GM23338 (cell line): ENCODE measurements around the gene POP7. TPM values are rescaled to one million over a fixed set of nuclear protein-coding genes. Genes with fewer than 3 reads are reported as not detected.

ENCODE experiments used
- ATAC-seq: fragments of 200-7000 bp; cut with Tn5 transposase; 3 replicates; pipeline ENCODE4 v1.9.1; 2020
- DNase-seq: peaks from one replicate; pipeline ENCODE4 v3.0.0-alpha.2; 2015; ENCODE audit warnings: low spot score
- H2AFZ ChIP-seq: fragments of 200-600 bp; sonication (generic); 2 replicates; pipeline ENCODE4 v1.8.0; 2016; ENCODE audit warnings: antibody characterized with exemption, mild to moderate bottlenecking, moderate library complexity
- H3F3A ChIP-seq: fragments of 200-600 bp; sonication (generic); replicated peaks from 2 replicates; pipeline ENCODE4 v1.8.0; 2017; ENCODE audit warnings: antibody characterized with exemption, mixed run types, low read depth
- H3K27ac ChIP-seq: fragments of 200-600 bp; sonication (generic); 2 replicates; pipeline ENCODE4 v1.6.1; 2016; ENCODE audit warnings: low read depth
- H3K27me3 ChIP-seq: fragments of 200-600 bp; sonication (generic); 2 replicates; pipeline ENCODE4 v1.8.0; 2016; ENCODE audit warnings: mild to moderate bottlenecking, mixed run types, moderate library complexity; ENCODE audit not compliant: insufficient read depth
- H3K36me3 ChIP-seq: fragments of 200-600 bp; sonication (generic); 2 replicates; pipeline ENCODE4 v1.8.0; 2016; ENCODE audit warnings: mild to moderate bottlenecking; ENCODE audit not compliant: insufficient read depth
- H3K4me1 ChIP-seq: fragments of 200-600 bp; sonication (generic); 2 replicates; pipeline ENCODE4 v1.8.0; 2016; ENCODE audit warnings: mild to moderate bottlenecking, moderate library complexity; ENCODE audit not compliant: insufficient read depth
- H3K4me2 ChIP-seq: fragments of 200-600 bp; sonication (generic); 2 replicates; pipeline ENCODE4 v1.7.1; 2017; ENCODE audit warnings: mixed run types
- H3K4me3 ChIP-seq: fragments of 200-600 bp; sonication (generic); 2 replicates; pipeline ENCODE4 v1.6.1; 2016; ENCODE audit warnings: mixed run types
- H3K79me2 ChIP-seq: fragments of 200-600 bp; sonication (generic); replicated peaks from 2 replicates; pipeline ENCODE4 v1.8.0; 2017; ENCODE audit warnings: mild to moderate bottlenecking; ENCODE audit not compliant: insufficient read depth
- H3K9me2 ChIP-seq: fragments of 200-600 bp; sonication (generic); 2 replicates; pipeline ENCODE4 v1.8.0; 2017; ENCODE audit not compliant: insufficient read depth
- H4K20me1 ChIP-seq: fragments of 200-600 bp; sonication (generic); replicated peaks from 2 replicates; pipeline ENCODE4 v1.8.0; 2017; ENCODE audit warnings: mild to moderate bottlenecking; ENCODE audit not compliant: insufficient read depth
- H3K27ac Mint-ChIP-seq: 2 replicates; pipeline ENCODE4 v1.8.0; 2020; ENCODE audit warnings: inconsistent platforms, mild to moderate bottlenecking, moderate library complexity, mixed read lengths
- H3K27me3 Mint-ChIP-seq: 3 replicates; pipeline ENCODE4 v1.8.0; 2022; ENCODE audit warnings: low read depth, mild to moderate bottlenecking, moderate library complexity, mixed read lengths, inconsistent platforms; ENCODE audit not compliant: insufficient read depth, poor library complexity
- H3K36me3 Mint-ChIP-seq: 3 replicates; pipeline ENCODE4 v1.8.0; 2021; ENCODE audit warnings: low read depth, mild to moderate bottlenecking, inconsistent platforms, moderate library complexity, mixed read lengths
- H3K4me1 Mint-ChIP-seq: 3 replicates; pipeline ENCODE4 v1.8.0; 2020; ENCODE audit warnings: mild to moderate bottlenecking, inconsistent platforms, mixed read lengths
- H3K4me3 Mint-ChIP-seq: 3 replicates; pipeline ENCODE4 v1.8.0; 2021; ENCODE audit warnings: moderate library complexity, mild to moderate bottlenecking, inconsistent platforms, mixed read lengths
- H3K9me3 Mint-ChIP-seq: 3 replicates; pipeline ENCODE4 v1.8.0; 2020; ENCODE audit warnings: moderate library complexity, mild to moderate bottlenecking, inconsistent platforms, mixed read lengths
- CREB1 ChIP-seq: fragments of 250-450 bp; sonication (Bioruptor Pico); IDR thresholded peaks from 2 replicates; pipeline ENCODE4 v1.5.0; 2020; ENCODE audit warnings: low read depth, mild to moderate bottlenecking, moderate library complexity
- EZH2 ChIP-seq: fragments of 200-600 bp; sonication (generic); IDR thresholded peaks from one replicate; pipeline ENCODE4 v1.8.0; 2017; ENCODE audit warnings: antibody characterized with exemption, mild to moderate bottlenecking, low read depth; ENCODE audit not compliant: unreplicated experiment
- EZH2phosphoT487 ChIP-seq: fragments of 200-600 bp; sonication (generic); IDR thresholded peaks from one replicate; pipeline ENCODE4 v1.8.1; 2018; ENCODE audit warnings: antibody characterized with exemption; ENCODE audit not compliant: unreplicated experiment
- JUNB ChIP-seq: IDR thresholded peaks from one replicate; pipeline ENCODE4 v1.6.1; 2016; ENCODE audit warnings: antibody characterized with exemption; ENCODE audit not compliant: unreplicated experiment
- NANOG ChIP-seq: IDR thresholded peaks from 2 replicates; pipeline ENCODE4 v1.6.1; 2016; ENCODE audit warnings: antibody characterized with exemption, borderline replicate concordance
- POLR2AphosphoS5 ChIP-seq: IDR thresholded peaks from 2 replicates; pipeline ENCODE4 v1.6.1; 2016; ENCODE audit warnings: antibody characterized with exemption, low read depth
- ZNF114 ChIP-seq: fragments of 250-450 bp; sonication (Bioruptor Pico); IDR thresholded peaks from 2 replicates; pipeline ENCODE4 v1.5.0; 2020; ENCODE audit warnings: mild to moderate bottlenecking, moderate library complexity
- ZNF331 ChIP-seq: fragments of 250-450 bp; sonication (Bioruptor Pico); IDR thresholded peaks from 2 replicates; pipeline ENCODE4 v1.5.0; 2020; ENCODE audit warnings: low read depth, mild to moderate bottlenecking, moderate library complexity
- polyA plus RNA-seq: library from polyadenylated mRNA; unstranded; fragments of >200 nt; fragmentation: Nextera tagmentation; extraction: Ambion mirVana; gene quantifications from 2 replicates; pipeline ENCODE4 v1.2.1, GENCODE V29; 2016
- total RNA-seq: library from RNA; depleted of rRNA; stranded (reverse); fragments of >200 nt; shearing (Covaris generic); gene quantifications from 2 replicates; pipeline ENCODE4 v1.2.3, GENCODE V29; 2014
- TF ChIP-seq, protein P1 (sequence below): fragments of 250-450 bp; sonication (Bioruptor Pico); IDR thresholded peaks from 2 replicates; pipeline ENCODE4 v1.5.0; 2020; ENCODE audit warnings: mild to moderate bottlenecking, moderate library complexity
- TF ChIP-seq, protein P2 (sequence below): IDR thresholded peaks from one replicate; pipeline ENCODE4 v1.6.1; 2018; ENCODE audit warnings: antibody characterized with exemption; ENCODE audit not compliant: unreplicated experiment
- TF ChIP-seq, protein P3 (sequence below), 2 experiments: fragments of 200-600 bp in 1 of 2; sonication (generic) in 1 of 2; conservative IDR thresholded peaks; 2 replicates each; pipeline versions ENCODE4 v1.5.1 to v1.6.1; 2016 to 2017; ENCODE audit warnings: antibody characterized with exemption in 2 of 2, low read depth in 2 of 2, mild to moderate bottlenecking in 2 of 2, moderate library complexity in 1 of 2
- TF ChIP-seq, protein P4 (sequence below): IDR thresholded peaks from 2 replicates; pipeline ENCODE4 v1.6.1; 2016; ENCODE audit warnings: antibody characterized with exemption

Gene POP7
- total and polyA plus RNA-seq, 2 experiments from 2014 or later = 110 to 216 TPM

DNA sequence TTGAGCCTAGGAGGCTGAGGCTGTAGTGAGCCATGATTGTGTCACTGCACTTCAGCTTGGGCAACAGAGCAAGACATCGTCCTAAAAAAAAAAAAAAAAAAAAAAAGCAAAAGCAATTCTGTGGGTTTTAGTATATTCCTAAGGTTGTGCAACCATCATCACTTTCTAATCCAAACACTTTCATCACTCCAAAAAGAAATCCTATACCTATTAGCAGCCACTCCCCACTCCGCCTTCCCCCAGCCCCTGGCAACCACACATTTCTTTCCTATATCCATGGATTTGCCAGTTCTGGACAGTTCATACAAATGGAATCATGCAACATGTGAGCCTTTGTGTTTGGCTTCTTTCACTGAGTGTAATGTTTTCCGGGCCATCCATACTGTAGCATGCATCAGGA, 47.8 kb downstream of the POP7 start:
- no peak overlapping the region for H3K4me3 ChIP-seq
- ATAC-seq = no peak
- H4K20me1 ChIP-seq = no peaks in the 10 kb centered on the region
- H3K36me3 ChIP-seq = no peaks in the 10 kb centered on the region
- H3K9me3 Mint-ChIP-seq = no peaks in the 10 kb centered on the region
- no peak for DNase-seq
- no peak overlapping the region for H3K27ac Mint-ChIP-seq
- H3K79me2 ChIP-seq = no peaks in the 10 kb centered on the region
- H3K27me3 Mint-ChIP-seq = peaks cover 20% of the 10 kb centered on the region
- no peaks in the 10 kb centered on the region for H3F3A ChIP-seq
- H3K4me2 ChIP-seq = no peak overlapping the region
- no peak for TF ChIP-seq NANOG
- no peak for TF ChIP-seq JUNB
- TF ChIP-seq, protein P1, sequence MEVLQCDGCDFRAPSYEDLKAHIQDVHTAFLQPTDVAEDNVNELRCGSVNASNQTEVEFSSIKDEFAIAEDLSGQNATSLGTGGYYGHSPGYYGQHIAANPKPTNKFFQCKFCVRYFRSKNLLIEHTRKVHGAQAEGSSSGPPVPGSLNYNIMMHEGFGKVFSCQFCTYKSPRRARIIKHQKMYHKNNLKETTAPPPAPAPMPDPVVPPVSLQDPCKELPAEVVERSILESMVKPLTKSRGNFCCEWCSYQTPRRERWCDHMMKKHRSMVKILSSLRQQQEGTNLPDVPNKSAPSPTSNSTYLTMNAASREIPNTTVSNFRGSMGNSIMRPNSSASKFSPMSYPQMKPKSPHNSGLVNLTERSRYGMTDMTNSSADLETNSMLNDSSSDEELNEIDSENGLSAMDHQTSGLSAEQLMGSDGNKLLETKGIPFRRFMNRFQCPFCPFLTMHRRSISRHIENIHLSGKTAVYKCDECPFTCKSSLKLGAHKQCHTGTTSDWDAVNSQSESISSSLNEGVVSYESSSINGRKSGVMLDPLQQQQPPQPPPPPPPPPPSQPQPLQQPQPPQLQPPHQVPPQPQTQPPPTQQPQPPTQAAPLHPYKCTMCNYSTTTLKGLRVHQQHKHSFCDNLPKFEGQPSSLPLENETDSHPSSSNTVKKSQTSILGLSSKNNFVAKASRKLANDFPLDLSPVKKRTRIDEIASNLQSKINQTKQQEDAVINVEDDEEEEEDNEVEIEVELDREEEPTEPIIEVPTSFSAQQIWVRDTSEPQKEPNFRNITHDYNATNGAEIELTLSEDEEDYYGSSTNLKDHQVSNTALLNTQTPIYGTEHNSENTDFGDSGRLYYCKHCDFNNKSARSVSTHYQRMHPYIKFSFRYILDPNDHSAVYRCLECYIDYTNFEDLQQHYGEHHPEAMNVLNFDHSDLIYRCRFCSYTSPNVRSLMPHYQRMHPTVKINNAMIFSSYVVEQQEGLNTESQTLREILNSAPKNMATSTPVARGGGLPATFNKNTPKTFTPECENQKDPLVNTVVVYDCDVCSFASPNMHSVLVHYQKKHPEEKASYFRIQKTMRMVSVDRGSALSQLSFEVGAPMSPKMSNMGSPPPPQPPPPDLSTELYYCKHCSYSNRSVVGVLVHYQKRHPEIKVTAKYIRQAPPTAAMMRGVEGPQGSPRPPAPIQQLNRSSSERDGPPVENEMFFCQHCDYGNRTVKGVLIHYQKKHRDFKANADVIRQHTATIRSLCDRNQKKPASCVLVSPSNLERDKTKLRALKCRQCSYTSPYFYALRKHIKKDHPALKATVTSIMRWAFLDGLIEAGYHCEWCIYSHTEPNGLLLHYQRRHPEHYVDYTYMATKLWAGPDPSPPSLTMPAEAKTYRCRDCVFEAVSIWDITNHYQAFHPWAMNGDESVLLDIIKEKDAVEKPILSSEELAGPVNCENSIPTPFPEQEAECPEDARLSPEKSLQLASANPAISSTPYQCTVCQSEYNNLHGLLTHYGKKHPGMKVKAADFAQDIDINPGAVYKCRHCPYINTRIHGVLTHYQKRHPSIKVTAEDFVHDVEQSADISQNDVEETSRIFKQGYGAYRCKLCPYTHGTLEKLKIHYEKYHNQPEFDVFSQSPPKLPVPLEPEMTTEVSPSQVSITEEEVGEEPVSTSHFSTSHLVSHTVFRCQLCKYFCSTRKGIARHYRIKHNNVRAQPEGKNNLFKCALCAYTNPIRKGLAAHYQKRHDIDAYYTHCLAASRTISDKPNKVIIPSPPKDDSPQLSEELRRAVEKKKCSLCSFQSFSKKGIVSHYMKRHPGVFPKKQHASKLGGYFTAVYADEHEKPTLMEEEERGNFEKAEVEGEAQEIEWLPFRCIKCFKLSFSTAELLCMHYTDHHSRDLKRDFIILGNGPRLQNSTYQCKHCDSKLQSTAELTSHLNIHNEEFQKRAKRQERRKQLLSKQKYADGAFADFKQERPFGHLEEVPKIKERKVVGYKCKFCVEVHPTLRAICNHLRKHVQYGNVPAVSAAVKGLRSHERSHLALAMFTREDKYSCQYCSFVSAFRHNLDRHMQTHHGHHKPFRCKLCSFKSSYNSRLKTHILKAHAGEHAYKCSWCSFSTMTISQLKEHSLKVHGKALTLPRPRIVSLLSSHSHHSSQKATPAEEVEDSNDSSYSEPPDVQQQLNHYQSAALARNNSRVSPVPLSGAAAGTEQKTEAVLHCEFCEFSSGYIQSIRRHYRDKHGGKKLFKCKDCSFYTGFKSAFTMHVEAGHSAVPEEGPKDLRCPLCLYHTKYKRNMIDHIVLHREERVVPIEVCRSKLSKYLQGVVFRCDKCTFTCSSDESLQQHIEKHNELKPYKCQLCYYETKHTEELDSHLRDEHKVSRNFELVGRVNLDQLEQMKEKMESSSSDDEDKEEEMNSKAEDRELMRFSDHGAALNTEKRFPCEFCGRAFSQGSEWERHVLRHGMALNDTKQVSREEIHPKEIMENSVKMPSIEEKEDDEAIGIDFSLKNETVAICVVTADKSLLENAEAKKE = no peak
- no peak for TF ChIP-seq EZH2
- TF ChIP-seq ZNF114 (CRISPR knock-in tag) = no peak
- no peak for TF ChIP-seq CREB1
- no peak for TF ChIP-seq ZNF331
- TF ChIP-seq, protein P2, sequence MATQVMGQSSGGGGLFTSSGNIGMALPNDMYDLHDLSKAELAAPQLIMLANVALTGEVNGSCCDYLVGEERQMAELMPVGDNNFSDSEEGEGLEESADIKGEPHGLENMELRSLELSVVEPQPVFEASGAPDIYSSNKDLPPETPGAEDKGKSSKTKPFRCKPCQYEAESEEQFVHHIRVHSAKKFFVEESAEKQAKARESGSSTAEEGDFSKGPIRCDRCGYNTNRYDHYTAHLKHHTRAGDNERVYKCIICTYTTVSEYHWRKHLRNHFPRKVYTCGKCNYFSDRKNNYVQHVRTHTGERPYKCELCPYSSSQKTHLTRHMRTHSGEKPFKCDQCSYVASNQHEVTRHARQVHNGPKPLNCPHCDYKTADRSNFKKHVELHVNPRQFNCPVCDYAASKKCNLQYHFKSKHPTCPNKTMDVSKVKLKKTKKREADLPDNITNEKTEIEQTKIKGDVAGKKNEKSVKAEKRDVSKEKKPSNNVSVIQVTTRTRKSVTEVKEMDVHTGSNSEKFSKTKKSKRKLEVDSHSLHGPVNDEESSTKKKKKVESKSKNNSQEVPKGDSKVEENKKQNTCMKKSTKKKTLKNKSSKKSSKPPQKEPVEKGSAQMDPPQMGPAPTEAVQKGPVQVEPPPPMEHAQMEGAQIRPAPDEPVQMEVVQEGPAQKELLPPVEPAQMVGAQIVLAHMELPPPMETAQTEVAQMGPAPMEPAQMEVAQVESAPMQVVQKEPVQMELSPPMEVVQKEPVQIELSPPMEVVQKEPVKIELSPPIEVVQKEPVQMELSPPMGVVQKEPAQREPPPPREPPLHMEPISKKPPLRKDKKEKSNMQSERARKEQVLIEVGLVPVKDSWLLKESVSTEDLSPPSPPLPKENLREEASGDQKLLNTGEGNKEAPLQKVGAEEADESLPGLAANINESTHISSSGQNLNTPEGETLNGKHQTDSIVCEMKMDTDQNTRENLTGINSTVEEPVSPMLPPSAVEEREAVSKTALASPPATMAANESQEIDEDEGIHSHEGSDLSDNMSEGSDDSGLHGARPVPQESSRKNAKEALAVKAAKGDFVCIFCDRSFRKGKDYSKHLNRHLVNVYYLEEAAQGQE = no peak
- TF ChIP-seq, protein P3, sequence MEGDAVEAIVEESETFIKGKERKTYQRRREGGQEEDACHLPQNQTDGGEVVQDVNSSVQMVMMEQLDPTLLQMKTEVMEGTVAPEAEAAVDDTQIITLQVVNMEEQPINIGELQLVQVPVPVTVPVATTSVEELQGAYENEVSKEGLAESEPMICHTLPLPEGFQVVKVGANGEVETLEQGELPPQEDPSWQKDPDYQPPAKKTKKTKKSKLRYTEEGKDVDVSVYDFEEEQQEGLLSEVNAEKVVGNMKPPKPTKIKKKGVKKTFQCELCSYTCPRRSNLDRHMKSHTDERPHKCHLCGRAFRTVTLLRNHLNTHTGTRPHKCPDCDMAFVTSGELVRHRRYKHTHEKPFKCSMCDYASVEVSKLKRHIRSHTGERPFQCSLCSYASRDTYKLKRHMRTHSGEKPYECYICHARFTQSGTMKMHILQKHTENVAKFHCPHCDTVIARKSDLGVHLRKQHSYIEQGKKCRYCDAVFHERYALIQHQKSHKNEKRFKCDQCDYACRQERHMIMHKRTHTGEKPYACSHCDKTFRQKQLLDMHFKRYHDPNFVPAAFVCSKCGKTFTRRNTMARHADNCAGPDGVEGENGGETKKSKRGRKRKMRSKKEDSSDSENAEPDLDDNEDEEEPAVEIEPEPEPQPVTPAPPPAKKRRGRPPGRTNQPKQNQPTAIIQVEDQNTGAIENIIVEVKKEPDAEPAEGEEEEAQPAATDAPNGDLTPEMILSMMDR (conservative IDR thresholded peaks at IDR 0.05; ENCODE audit: low read depth in 2 of 2) = no peak
- TF ChIP-seq EZH2phosphoT487 = no peak
- no peak for TF ChIP-seq POLR2AphosphoS5
- TF ChIP-seq, protein P4, sequence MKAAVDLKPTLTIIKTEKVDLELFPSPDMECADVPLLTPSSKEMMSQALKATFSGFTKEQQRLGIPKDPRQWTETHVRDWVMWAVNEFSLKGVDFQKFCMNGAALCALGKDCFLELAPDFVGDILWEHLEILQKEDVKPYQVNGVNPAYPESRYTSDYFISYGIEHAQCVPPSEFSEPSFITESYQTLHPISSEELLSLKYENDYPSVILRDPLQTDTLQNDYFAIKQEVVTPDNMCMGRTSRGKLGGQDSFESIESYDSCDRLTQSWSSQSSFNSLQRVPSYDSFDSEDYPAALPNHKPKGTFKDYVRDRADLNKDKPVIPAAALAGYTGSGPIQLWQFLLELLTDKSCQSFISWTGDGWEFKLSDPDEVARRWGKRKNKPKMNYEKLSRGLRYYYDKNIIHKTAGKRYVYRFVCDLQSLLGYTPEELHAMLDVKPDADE = no peak
- no peak overlapping the region for H3K27ac ChIP-seq
- H3K4me1 Mint-ChIP-seq = peaks cover 4% of the 10 kb centered on the region
- no peak overlapping the region for H3K4me3 Mint-ChIP-seq
- H3K36me3 Mint-ChIP-seq = no peaks in the 10 kb centered on the region
- no peaks in the 10 kb centered on the region for H3K4me1 ChIP-seq
- no peak overlapping the region for H2AFZ ChIP-seq
- no peaks in the 10 kb centered on the region for H3K27me3 ChIP-seq
- H3K9me2 ChIP-seq = no peaks in the 10 kb centered on the region
